H1 (cell line): ENCODE measurements around the gene RMRP. TPM values are rescaled to one million over a fixed set of nuclear protein-coding genes. Genes with fewer than 3 reads are reported as not detected.

Source experiments
- CTCF ChIA-PET: fragments of 300-600 bp; sonication (Branson Sonifier 250); formaldehyde crosslinking; loops from one replicate; lab custom pipeline; 2021; ENCODE audit not compliant: partially characterized antibody; lab: Charles Lee
- POLR2A ChIA-PET: fragments of 300-600 bp; sonication (Branson Sonifier 250); formaldehyde crosslinking; loops from one replicate; lab custom pipeline; 2021; ENCODE audit warnings: inconsistent platforms; ENCODE audit not compliant: partially characterized antibody; lab: Charles Lee
- DNase-seq, 2 experiments: peaks; one replicate each; pipeline versions ENCODE4 v3.0.0 to v3.0.0-alpha.2; 2010 to 2022; ENCODE audit warnings: low spot score in 2 of 2, low read depth in 1 of 2, mixed read lengths in 1 of 2
- FAIRE-seq: peaks from 2 replicates; lab custom pipeline; 2011; peaks lifted over from hg19 to GRCh38; lab: Jason Lieb, UNC
- H2AFZ ChIP-seq: 2 replicates; pipeline ENCODE4 v1.8.1; 2012; ENCODE audit warnings: low read length, inconsistent platforms
- H2AK5ac ChIP-seq: 2 replicates; pipeline ENCODE4 v1.6.1; 2013; ENCODE audit warnings: low read depth, low read length
- H2BK120ac ChIP-seq: replicated peaks from 2 replicates; pipeline ENCODE3; 2013; ENCODE audit warnings: low read depth, low read length, inconsistent platforms
- H2BK12ac ChIP-seq: 2 replicates; pipeline ENCODE4 v1.6.1; 2013; ENCODE audit warnings: low read depth, low read length
- H2BK15ac ChIP-seq: 2 replicates; pipeline ENCODE4 v1.6.1; 2013; ENCODE audit warnings: low read length
- H2BK20ac ChIP-seq: 2 replicates; pipeline ENCODE4 v1.6.1; 2013; ENCODE audit warnings: low read length
- H2BK5ac ChIP-seq: 2 replicates; pipeline ENCODE4 v1.6.1; 2013; ENCODE audit warnings: low read depth, low read length
- H3K14ac ChIP-seq: 2 replicates; pipeline ENCODE4 v1.6.1; 2013; ENCODE audit warnings: inconsistent platforms; ENCODE audit not compliant: insufficient read length
- H3K18ac ChIP-seq: 2 replicates; pipeline ENCODE4 v1.6.1; 2013; ENCODE audit warnings: low read length; ENCODE audit errors: extremely low read depth
- H3K23ac ChIP-seq: 2 replicates; pipeline ENCODE4 v1.6.1; 2013; ENCODE audit warnings: inconsistent platforms; ENCODE audit not compliant: insufficient read length
- H3K23me2 ChIP-seq: 2 replicates; pipeline ENCODE4 v1.6.1; 2013; ENCODE audit warnings: low read depth, low read length
- H3K27ac ChIP-seq: 2 replicates; pipeline ENCODE4 v1.6.1; 2011; ENCODE audit warnings: low read depth, low read length, inconsistent platforms
- H3K27me3 ChIP-seq, 4 experiments: replicated peaks in 1 of 4; 1 replicate in 1 of 4; 2 replicates in 3 of 4; pipeline versions ENCODE4 v1.6.1 to v1.8.1; 2011 to 2013; ENCODE audit warnings: low read length in 3 of 4, mild to moderate bottlenecking in 3 of 4, inconsistent platforms in 2 of 4, mixed read lengths in 2 of 4, moderate library complexity in 1 of 4; ENCODE audit not compliant: control insufficient read depth in 3 of 4, insufficient read depth in 3 of 4; ENCODE audit errors: extremely low read depth in 1 of 4
- H3K36me3 ChIP-seq, 4 experiments: 2 replicates each; pipeline versions ENCODE4 v1.6.1 to v1.8.1; 2011 to 2013; ENCODE audit warnings: mild to moderate bottlenecking in 4 of 4, low read length in 3 of 4, moderate library complexity in 2 of 4, control low read depth in 1 of 4, inconsistent platforms in 1 of 4; ENCODE audit not compliant: insufficient read depth in 4 of 4, control insufficient read depth in 2 of 4
- H3K4ac ChIP-seq: replicated peaks from 2 replicates; pipeline ENCODE3; 2013; ENCODE audit warnings: low read length, low read depth, mixed read lengths, inconsistent platforms; ENCODE audit not compliant: insufficient read length
- H3K4me1 ChIP-seq, 4 experiments: replicated peaks in 1 of 4; 1 replicate in 1 of 4; 2 replicates in 3 of 4; pipeline versions ENCODE4 v1.6.1 to v1.8.1; 2011 to 2013; ENCODE audit warnings: low read length in 3 of 4, inconsistent platforms in 2 of 4, mixed read lengths in 1 of 4; ENCODE audit not compliant: insufficient read depth in 4 of 4, control insufficient read depth in 3 of 4
- H3K4me2 ChIP-seq, 2 experiments: 2 replicates each; pipeline versions ENCODE4 v1.6.1 to v1.8.1; 2011 to 2013; ENCODE audit warnings: low read depth in 2 of 2, low read length in 2 of 2, control low read depth in 1 of 2, inconsistent platforms in 1 of 2, mild to moderate bottlenecking in 1 of 2; ENCODE audit not compliant: insufficient read depth in 1 of 2
- H3K4me3 ChIP-seq, 4 experiments: fragments of 200-600, 300-600 bp in 1 of 4; sonication (generic), shearing (Covaris generic), sonication (Bioruptor Twin) in 1 of 4; 2 replicates each; pipeline versions ENCODE4 v1.5.1 to v1.8.1; 2011 to 2016; ENCODE audit warnings: low read length in 4 of 4, low read depth in 3 of 4, control low read depth in 2 of 4, inconsistent platforms in 2 of 4, mild to moderate bottlenecking in 2 of 4, mixed read lengths in 1 of 4, moderate library complexity in 1 of 4; ENCODE audit not compliant: insufficient read depth in 2 of 4; ENCODE audit errors: extremely low read depth in 1 of 4
- H3K56ac ChIP-seq: replicated peaks from 2 replicates; pipeline ENCODE3; 2013; ENCODE audit warnings: low read depth, mild to moderate bottlenecking, mixed read lengths, low read length, inconsistent platforms; ENCODE audit not compliant: insufficient read length
- H3K79me1 ChIP-seq: 2 replicates; pipeline ENCODE4 v1.6.1; 2013; ENCODE audit warnings: low read depth, low read length, control low read depth
- H3K79me2 ChIP-seq, 2 experiments: 2 replicates each; pipeline versions ENCODE4 v1.6.1 to v1.8.1; 2012 to 2013; ENCODE audit warnings: low read length in 2 of 2, mild to moderate bottlenecking in 2 of 2, inconsistent platforms in 1 of 2; ENCODE audit not compliant: insufficient read depth in 2 of 2, control insufficient read depth in 1 of 2
- H3K9ac ChIP-seq, 4 experiments: replicated peaks in 1 of 4; 1 replicate in 1 of 4; 2 replicates in 3 of 4; pipeline versions ENCODE4 v1.6.1 to v1.8.1; 2011 to 2013; ENCODE audit warnings: low read depth in 3 of 4, low read length in 3 of 4, control low read depth in 2 of 4, mild to moderate bottlenecking in 2 of 4, moderate library complexity in 2 of 4, inconsistent platforms in 1 of 4; ENCODE audit errors: extremely low read depth in 1 of 4
- H3K9me3 ChIP-seq, 2 experiments: 2 replicates each; pipeline versions ENCODE4 v1.6.1 to v1.8.1; 2012 to 2013; ENCODE audit warnings: mild to moderate bottlenecking in 2 of 2, moderate library complexity in 2 of 2, control low read depth in 1 of 2, inconsistent platforms in 1 of 2, low read depth in 1 of 2, low read length in 1 of 2, mixed read lengths in 1 of 2; ENCODE audit not compliant: insufficient read depth in 2 of 2
- H4K20me1 ChIP-seq, 2 experiments: replicated peaks in 1 of 2; 2 replicates each; pipeline versions ENCODE3 to v1.8.1; 2011 to 2013; ENCODE audit warnings: inconsistent platforms in 2 of 2, low read length in 2 of 2, mild to moderate bottlenecking in 1 of 2; ENCODE audit not compliant: insufficient read depth in 2 of 2, control insufficient read depth in 1 of 2
- H4K5ac ChIP-seq: 2 replicates; pipeline ENCODE4 v1.6.1; 2013; ENCODE audit warnings: low read length, low read depth, mixed read lengths, inconsistent platforms; ENCODE audit not compliant: insufficient read length
- H4K8ac ChIP-seq: 2 replicates; pipeline ENCODE4 v1.8.0; 2013; ENCODE audit warnings: mild to moderate bottlenecking, moderate library complexity, low read length, inconsistent platforms; ENCODE audit not compliant: insufficient read depth; ENCODE audit errors: extremely low read depth
- H4K91ac ChIP-seq: replicated peaks from 2 replicates; pipeline ENCODE3; 2013; ENCODE audit warnings: low read length, mixed read lengths, inconsistent platforms; ENCODE audit not compliant: insufficient read length
- CEBPB ChIP-seq: IDR thresholded peaks from 2 replicates; pipeline ENCODE4 v1.6.1; 2012; ENCODE audit warnings: low read depth, low read length
- EGR1 ChIP-seq: IDR thresholded peaks from 2 replicates; pipeline ENCODE4 v1.6.1; 2011; ENCODE audit warnings: low read depth, low read length, borderline replicate concordance
- HDAC6 ChIP-seq: IDR thresholded peaks from one replicate; pipeline ENCODE4 v1.7.1; 2012; ENCODE audit warnings: low read depth, mild to moderate bottlenecking, inconsistent platforms, low read length, moderate library complexity
- KDM1A ChIP-seq: fragments of 200-600, 300-600 bp; sonication (generic); IDR thresholded peaks from 2 replicates; pipeline ENCODE4 v1.7.1; 2016; ENCODE audit warnings: mild to moderate bottlenecking, low read length, borderline replicate concordance
- RFX5 ChIP-seq: IDR thresholded peaks from 2 replicates; pipeline ENCODE4 v1.6.1; 2011; ENCODE audit warnings: low read depth, low read length, improper control_type of control experiment, borderline replicate concordance
- WGBS, 2 experiments: shearing (Covaris generic) in 1 of 2; methylation state at CpG; one replicate each; pipeline versions ENCODE4 v1.1.6 to v1.1.7; 2013 to 2015; ENCODE audit warnings: low lambda C conversion rate in 2 of 2, mixed read lengths in 2 of 2, inconsistent platforms in 1 of 2, low coverage in 1 of 2, missing lambda C conversion rate in 1 of 2; ENCODE audit not compliant: insufficient replicate concordance in 2 of 2, insufficient coverage in 1 of 2, insufficient read length in 1 of 2; ENCODE audit errors: extremely low coverage in 1 of 2, missing lambda C conversion rate in 1 of 2; 5-methylcytosine and 5-hydroxymethylcytosine counted together
- long read RNA-seq, 2 experiments: library from RNA in 1 of 2; library from capped mRNA in 1 of 2; stranded (forward); transcript quantifications; one replicate each; pipeline ENCODE4 v2.0.0, GENCODE V29; 2021; ENCODE audit warnings: inconsistent platforms in 1 of 2
- polyA minus RNA-seq, 3 experiments: library from RNA; depleted of rRNA, polyadenylated mRNA; stranded (reverse); fragments of >200 nt; gene quantifications; 1 replicate in 2 of 3; 2 replicates in 1 of 3; pipeline ENCODE4 v1.2.3, GENCODE V29; 2011
- polyA plus RNA-seq, 7 experiments: library from polyadenylated mRNA; depleted of rRNA in 3 of 7; stranded (reverse) in 5 of 7; unstranded in 2 of 7; fragments of >200 nt in 5 of 7; fragments of 200-250 nt in 2 of 7; gene quantifications; 1 replicate in 5 of 7; 2 replicates in 1 of 7; 4 replicates in 1 of 7; pipeline versions ENCODE4 v1.2.1 to v1.2.3, GENCODE V29; 2011 to 2013; ENCODE audit warnings: missing spikeins in 2 of 7, mixed read lengths in 2 of 7
- total RNA-seq: library from RNA; stranded (reverse); fragmentation: NEBNext Ultra II Directional; extraction: Animal tissue kit (Norgen Biotek cat#: 25700); gene quantifications from 2 replicates; pipeline ENCODE4 v1.2.1, GENCODE V29; 2021
- TF ChIP-seq, protein P1 (sequence below), 3 experiments: IDR thresholded peaks; 1 replicate in 2 of 3; 2 replicates in 1 of 3; pipeline versions ENCODE4 v1.5.1 to v1.6.1; 2011; ENCODE audit warnings: low read length in 3 of 3, mild to moderate bottlenecking in 3 of 3, inconsistent platforms in 2 of 3, low read depth in 1 of 3, moderate library complexity in 1 of 3; ENCODE audit not compliant: insufficient read depth in 1 of 3; ENCODE audit errors: control extremely low read depth in 1 of 3

RMRP gene
- total RNA-seq (14,987 and 16,528 TPM in 2 replicates), polyA plus RNA-seq (2011; rRNA removed) (105 and 169 TPM in 2 replicates), polyA minus RNA-seq (2011; rRNA and poly(A)+ RNA removed) (22,686 and 26,507 TPM in 2 replicates)
- 147 TPM for polyA plus RNA-seq (2011; cell fraction: cytosol; rRNA removed)
- 8,272 TPM for polyA plus RNA-seq (2011; cell fraction: nucleus; rRNA removed)
- polyA plus RNA-seq (2012, experiment 1 of 2): 41.1 to 222 TPM (median 149 TPM) in 4 replicates
- polyA plus RNA-seq (2012, experiment 2 of 2): 95.4 TPM
- polyA plus RNA-seq (2013, experiment 1 of 2): not detected
- not detected for polyA plus RNA-seq (2013, experiment 2 of 2)
- polyA minus RNA-seq (2011; cell fraction: cytosol; rRNA and poly(A)+ RNA removed): 25,731 TPM
- polyA minus RNA-seq (2011; cell fraction: nucleus; rRNA and poly(A)+ RNA removed): 138,882 TPM
- long read RNA-seq, experiment 1: 0 reads
- long read RNA-seq, experiment 2: 0 reads

DNA sequence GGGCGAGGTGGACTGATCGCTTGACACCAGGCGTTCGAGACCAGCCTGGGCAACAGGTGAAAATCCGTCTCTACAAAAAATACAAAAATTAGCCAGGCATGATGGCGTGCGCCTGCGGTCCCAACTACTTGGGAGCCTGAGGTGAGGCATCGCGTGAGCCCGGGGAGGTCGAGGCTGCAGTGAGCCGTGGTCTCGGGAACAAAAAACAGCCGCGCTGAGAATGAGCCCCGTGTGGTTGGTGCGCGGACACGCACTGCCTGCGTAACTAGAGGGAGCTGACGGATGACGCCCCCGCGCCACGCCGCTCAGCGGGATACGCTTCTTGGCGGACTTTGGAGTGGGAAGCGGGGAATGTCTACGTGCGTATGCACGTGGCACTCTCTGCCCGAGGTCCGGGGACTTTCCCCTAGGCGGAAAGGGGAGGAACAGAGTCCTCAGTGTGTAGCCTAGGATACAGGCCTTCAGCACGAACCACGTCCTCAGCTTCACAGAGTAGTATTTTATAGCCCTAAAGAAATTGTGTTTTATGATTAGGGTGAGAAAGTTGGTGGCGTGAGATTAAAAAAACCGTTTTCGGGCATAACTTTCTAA lies at the start of gene RMRP:
TSS of gene RMRP (minus strand) at position 474 of the 591 bp plus-strand sequence.
- peak within 1 kb of the TSS; percentile 77 for H4K91ac ChIP-seq
- no peaks in the 10 kb centered on the region for H3K9me3 ChIP-seq
- ChIA-PET CTCF (interaction anchor here (0.9 to 15.9 kb wide), 22 partner anchors 8 to 249 kb away, joined by 3 to 347 read pairs (median 6); partner anchors contain the start of genes CA9, CREB3, HRCT1 and SIT1), POLR2A (interaction anchor here (0.8 to 7.9 kb wide), 24 partner anchors 8 to 585 kb away, joined by 3 to 84 read pairs (median 4); partner anchors contain the start of genes CA9, CREB3, STOML2 and TLN1)
- peaks cover 2% of the 10 kb centered on the region; the same call in 1 of the 2 replicates for H3K79me1 ChIP-seq
- FAIRE-seq (peak; percentile 90), DNase-seq (peak; percentile 96 to 98)
- 2% methylated on average over 39 of the region's 42 CpGs; no CpG with 5 or more reads in 1 of the 2 experiments for WGBS, 2 experiments
- peak within 1 kb of the TSS; percentile 57 for H3K4ac ChIP-seq
- H2BK5ac ChIP-seq: peak within 1 kb of the TSS; percentile 94; the same call in 1 of the 2 replicates
- H3K56ac ChIP-seq: peak within 1 kb of the TSS; percentile 92
- H2BK12ac ChIP-seq: peak within 1 kb of the TSS; percentile 23
- peak within 1 kb of the TSS; percentile 70 to 92 (median 86) for H3K4me3 ChIP-seq
- peaks cover 10% of the 10 kb centered on the region for H3K23me2 ChIP-seq
- H3K27ac ChIP-seq: peak within 1 kb of the TSS; percentile 99
- H3K23ac ChIP-seq: no peak within 1 kb of the TSS
- H2BK15ac ChIP-seq: peak within 1 kb of the TSS; percentile 10
- H4K8ac ChIP-seq: peak within 1 kb of the TSS; percentile 96
- H2AK5ac ChIP-seq: no peak within 1 kb of the TSS
- no peak within 1 kb of the TSS for H3K14ac ChIP-seq
- H4K5ac ChIP-seq: peak within 1 kb of the TSS; percentile 96
- H3K36me3 ChIP-seq: peaks cover 6 to 22% (median 10%) of the 10 kb centered on the region in 4 experiments
- no peak within 1 kb of the TSS for H2BK120ac ChIP-seq
- H3K9ac ChIP-seq: peak within 1 kb of the TSS; percentile 65 to 90 (median 82)
- peak within 1 kb of the TSS; percentile 77 to 92 for H3K4me2 ChIP-seq
- H4K20me1 ChIP-seq: peaks cover 2 to 6% of the 10 kb centered on the region in 2 experiments
- peak within 1 kb of the TSS; percentile 96 for H2AFZ ChIP-seq
- H3K27me3 ChIP-seq: peaks cover 0 to 7% (median 0%) of the 10 kb centered on the region in 4 experiments; a peak in 1 of 7 replicates
- no peak within 1 kb of the TSS for H2BK20ac ChIP-seq
- peak within 1 kb of the TSS; percentile 97 for H3K18ac ChIP-seq
- H3K4me1 ChIP-seq: peaks cover 0 to 2% (median 0%) of the 10 kb centered on the region in 4 experiments; a peak in 4 of 7 replicates
- H3K79me2 ChIP-seq: no peaks in the 10 kb centered on the region
- TF ChIP-seq RFX5: no peak
- peak; percentile 77; the same call in 1 of the 2 replicates for TF ChIP-seq KDM1A
- no peak for TF ChIP-seq HDAC6
- peak; percentile 98 for TF ChIP-seq EGR1
- TF ChIP-seq CEBPB: peak; percentile 41; the same call in 1 of the 2 replicates
- TF ChIP-seq, protein P1, sequence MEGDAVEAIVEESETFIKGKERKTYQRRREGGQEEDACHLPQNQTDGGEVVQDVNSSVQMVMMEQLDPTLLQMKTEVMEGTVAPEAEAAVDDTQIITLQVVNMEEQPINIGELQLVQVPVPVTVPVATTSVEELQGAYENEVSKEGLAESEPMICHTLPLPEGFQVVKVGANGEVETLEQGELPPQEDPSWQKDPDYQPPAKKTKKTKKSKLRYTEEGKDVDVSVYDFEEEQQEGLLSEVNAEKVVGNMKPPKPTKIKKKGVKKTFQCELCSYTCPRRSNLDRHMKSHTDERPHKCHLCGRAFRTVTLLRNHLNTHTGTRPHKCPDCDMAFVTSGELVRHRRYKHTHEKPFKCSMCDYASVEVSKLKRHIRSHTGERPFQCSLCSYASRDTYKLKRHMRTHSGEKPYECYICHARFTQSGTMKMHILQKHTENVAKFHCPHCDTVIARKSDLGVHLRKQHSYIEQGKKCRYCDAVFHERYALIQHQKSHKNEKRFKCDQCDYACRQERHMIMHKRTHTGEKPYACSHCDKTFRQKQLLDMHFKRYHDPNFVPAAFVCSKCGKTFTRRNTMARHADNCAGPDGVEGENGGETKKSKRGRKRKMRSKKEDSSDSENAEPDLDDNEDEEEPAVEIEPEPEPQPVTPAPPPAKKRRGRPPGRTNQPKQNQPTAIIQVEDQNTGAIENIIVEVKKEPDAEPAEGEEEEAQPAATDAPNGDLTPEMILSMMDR (IDR thresholded peaks at IDR 0.05; ENCODE audit: control extremely low read depth in 1 of 3, insufficient read depth in 1 of 3, low read depth in 1 of 3, low read length in 3 of 3): peak in 2 of 3 experiments; percentile 4 to 8; a peak in 1 of 4 replicates
